Fibroblast of skin of left biceps (primary cell): ENCODE results near the gene PSTPIP2.
"Not testable (repeated sequence)": the region's sequence is repeated elsewhere in the genome, so short reads cannot be mapped to it uniquely, and the experiment has no call there.

Experiments
- DNase-seq, 2 experiments: peaks; one replicate each; pipeline ENCODE4 v3.0.0-alpha.2; 2013; ENCODE audit warnings: low read depth in 2 of 2

Gene PSTPIP2

DNA sequence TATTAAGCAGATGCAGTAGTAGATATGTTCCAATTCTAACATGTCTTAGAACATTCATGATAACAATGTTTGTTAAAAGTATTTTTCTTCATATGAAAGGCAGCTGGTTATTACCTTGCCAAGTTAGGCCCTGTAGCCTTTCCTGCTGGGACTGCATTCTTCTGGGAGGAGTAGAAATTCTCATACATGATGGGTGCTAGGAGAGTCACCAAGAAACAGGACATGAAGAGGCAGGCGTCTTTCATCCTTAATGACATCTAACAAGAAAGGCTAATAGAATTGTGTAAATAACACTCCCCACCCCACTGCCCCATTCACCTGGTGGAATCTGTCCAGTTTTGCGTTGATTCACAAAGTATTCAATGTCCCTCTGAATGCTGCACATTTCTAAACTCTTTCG lies 80.3 kb downstream of the PSTPIP2 start:
- DNase-seq, result no peak

DNA sequence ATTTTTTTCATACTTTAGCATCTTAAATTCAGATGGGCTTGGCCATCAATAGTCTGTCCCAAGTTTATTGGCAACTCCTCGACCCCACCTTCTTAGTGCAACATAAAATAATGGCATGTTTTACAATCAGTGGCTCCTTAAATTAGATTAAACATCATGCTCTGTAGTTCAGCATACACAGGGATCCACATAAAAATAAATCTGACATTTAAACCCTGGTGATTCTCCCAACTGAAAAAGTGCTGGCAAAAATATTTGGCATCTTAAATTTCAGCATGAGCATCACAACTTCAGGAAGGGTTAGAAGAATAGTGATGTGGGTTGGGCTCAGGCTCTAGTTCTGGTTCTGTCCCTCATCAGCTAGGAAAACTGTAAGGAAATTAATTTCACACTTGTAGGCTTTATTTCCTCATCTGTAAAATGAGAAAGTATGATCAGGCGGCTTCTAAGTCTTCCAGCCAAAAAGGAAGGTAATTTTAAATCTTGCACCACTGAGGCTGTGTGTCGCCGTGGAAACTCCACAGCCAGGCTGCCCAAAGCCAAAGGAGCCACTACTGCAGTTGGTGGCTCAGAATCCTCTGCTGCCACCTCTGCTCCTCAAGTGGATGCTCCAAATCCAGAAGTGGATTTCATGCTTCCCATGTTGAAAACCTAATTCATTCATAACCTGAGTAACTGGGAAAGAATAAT lies 87.4 kb downstream of the PSTPIP2 start:
- DNase-seq, result no peak

GRCh38 chr18:45981821-45982220 lies 90.2 kb downstream of the PSTPIP2 start:
- DNase-seq, result no peak

GRCh38 chr18:45980229-45980628 lies 91.8 kb downstream of the PSTPIP2 start:
- no peak for DNase-seq

GRCh38 chr18:45978084-45978483 lies 94.0 kb downstream of the PSTPIP2 start:
- no peak for DNase-seq

- no peak for DNase-seq
Measured at GRCh38 chr18:45976974-45977373, 95.1 kb downstream of the PSTPIP2 start.

GRCh38 chr18:45976566-45976965 lies 95.5 kb downstream of the PSTPIP2 start:
- no peak for DNase-seq

DNA sequence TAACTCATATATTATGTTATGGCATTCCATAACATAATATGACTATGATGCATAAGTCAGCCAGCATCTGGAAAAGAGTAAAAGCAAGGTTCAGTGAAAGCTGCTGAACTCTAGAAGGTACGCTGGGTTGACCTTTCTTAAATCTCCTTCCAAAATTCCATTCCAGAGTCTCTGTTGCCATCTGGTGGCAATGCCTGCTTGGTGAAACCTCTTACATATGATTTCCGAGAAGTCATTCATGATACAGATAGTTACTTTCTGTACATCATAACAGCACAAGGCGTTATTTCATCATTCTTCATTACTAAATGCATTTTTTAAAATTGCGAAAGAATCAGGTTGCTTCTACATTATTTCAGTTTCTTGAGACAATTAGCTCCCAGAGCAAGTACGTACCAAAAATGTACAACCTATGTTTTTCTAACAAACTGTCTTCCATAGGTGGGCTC lies 97.9 kb downstream of the PSTPIP2 start:
- peak; percentile 80 to 81 for DNase-seq

- DNase-seq, result peak; percentile 76 to 83
Measured at GRCh38 chr18:45967007-45967706, 104.9 kb downstream of the PSTPIP2 start, which contains the start of gene EPG5. EPG5 (minus strand) TSS chr18:45967329; CDS start chr18:45967239, 90 bp downstream.

- not testable (repeated sequence) for DNase-seq
Measured at GRCh38 chr18:45964913-45965312, 107.1 kb downstream of the PSTPIP2 start.

- no peak for DNase-seq
Measured at GRCh38 chr18:45962866-45963265, 109.2 kb downstream of the PSTPIP2 start.

DNA sequence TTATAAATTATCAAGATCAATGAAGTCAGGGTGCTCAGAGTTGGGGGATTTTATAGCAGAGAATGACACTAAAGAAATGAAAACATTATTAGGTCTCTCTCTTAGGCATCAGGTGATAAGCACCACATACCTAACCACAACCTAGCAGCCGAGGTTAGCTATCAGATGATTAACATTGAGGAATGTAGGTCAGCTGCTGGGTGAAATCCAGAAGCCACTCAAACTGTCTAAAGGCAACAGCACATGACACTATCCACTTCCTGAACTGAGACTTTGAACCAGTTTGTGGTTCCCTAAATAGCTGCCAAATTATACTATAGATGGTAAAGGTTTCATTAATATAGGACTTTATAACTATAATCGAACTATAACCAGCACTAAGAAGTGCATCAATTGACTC lies 109.6 kb downstream of the PSTPIP2 start:
- DNase-seq, result no peak

- not testable (repeated sequence) for DNase-seq
Measured at GRCh38 chr18:45959484-45959883, 112.6 kb downstream of the PSTPIP2 start.

- no peak for DNase-seq
Measured at GRCh38 chr18:45958730-45959129, 113.3 kb downstream of the PSTPIP2 start.

- no peak for DNase-seq
Measured at GRCh38 chr18:45958027-45958426, 114.0 kb downstream of the PSTPIP2 start.

- DNase-seq, result peak; percentile 37 to 41
Measured at GRCh38 chr18:45957100-45957499, 115.0 kb downstream of the PSTPIP2 start.

DNA sequence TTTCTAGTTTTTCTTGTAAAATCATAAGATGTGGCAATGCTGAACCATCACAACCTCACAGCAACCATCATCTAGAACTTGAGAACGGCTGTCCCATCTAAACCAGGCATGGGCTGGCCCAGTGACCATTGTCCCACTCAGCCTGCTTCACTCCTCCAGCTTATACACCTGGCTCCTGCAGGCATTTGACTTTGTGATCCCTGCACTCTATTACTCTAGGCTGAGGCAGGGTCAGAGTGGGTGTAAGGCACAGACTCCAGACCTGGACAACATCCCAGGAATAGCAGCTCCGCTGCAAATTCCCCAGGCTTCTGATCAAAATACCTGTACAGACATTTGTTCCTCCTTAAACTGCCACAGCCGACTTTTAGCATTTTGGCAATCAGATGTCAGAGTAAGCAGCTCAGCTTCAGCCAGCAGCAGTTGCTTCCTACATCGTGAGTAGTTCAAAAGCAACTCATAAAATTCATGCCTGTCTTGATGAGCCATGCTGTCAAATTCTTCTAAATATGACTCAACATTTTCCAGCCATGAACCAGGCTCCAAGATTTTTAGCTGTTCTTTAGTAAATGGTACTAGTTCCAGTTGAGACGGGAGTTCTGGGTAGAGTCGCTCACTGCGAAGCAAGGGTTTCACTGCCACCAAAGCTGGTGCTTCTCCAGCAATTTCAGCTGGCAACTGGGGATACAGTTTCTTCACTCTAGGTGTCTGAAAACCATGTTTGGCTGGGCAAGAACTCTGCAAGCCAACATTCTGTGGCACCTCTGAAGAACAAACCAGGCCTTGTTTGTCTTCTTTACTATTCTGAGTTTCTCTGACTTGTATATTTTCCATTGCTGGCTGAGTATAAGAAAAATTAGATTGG lies 117.8 kb downstream of the PSTPIP2 start:
- DNase-seq, result peak; percentile 81 to 85

DNA sequence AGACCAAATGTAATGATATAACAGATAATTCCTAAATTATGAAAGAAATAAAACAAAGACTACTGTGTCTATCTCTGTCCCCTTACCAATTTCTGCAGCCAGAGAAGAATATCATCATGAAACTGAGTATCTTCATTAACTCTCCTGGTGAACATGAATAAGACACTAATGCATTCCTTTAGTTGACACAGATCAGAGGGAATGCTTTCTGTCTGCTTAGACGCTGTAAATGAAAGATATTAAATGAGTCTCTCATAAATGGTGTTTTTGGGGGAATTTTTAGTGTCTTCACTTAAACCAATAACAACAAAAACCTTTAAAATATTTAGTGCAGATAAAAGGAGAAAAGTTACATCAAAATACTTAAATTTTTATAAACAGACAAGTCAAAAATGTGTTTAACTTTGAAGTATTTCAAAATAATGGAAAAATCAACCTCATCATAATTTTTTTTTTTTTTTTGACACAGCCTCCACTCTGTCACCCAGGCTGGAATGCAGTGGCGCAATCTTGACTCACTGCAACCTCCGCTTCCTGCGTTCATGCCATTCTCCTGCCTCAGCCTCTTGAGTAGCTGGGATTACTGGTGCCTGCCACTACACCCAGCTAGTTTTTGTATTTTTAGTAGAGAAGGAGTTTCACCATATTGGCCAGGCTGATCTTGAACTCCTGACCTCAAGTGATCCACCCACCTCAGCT lies 120.9 kb downstream of the PSTPIP2 start:
- peak; percentile 62 to 67 for DNase-seq

GRCh38 chr18:45945669-45946068 lies 126.4 kb downstream of the PSTPIP2 start:
- no peak for DNase-seq

DNA sequence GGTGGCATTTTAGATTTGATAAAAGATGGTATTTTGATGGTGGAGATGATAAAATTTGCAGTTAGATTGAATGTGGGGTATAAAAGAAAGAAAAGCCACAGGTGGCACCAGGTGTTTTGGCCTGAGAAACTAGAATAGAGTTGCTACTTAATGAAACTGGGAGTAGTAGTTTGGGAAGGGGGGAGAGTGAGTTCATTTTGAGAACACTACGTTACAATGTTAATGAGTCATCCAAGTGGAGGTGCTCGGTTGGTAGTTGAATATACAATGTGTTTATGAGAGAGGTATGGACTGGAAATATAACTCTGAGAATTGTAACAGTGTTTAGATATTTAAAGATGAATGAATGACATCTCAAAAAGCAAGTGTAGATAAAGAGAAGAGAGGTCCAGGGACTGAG lies 131.3 kb downstream of the PSTPIP2 start:
- no peak for DNase-seq

- DNase-seq, result no peak
Measured at GRCh38 chr18:45939236-45939635, 132.8 kb downstream of the PSTPIP2 start.
